ENCODE data around the gene AMELX.

- TF ChIP-seq, protein P1, sequence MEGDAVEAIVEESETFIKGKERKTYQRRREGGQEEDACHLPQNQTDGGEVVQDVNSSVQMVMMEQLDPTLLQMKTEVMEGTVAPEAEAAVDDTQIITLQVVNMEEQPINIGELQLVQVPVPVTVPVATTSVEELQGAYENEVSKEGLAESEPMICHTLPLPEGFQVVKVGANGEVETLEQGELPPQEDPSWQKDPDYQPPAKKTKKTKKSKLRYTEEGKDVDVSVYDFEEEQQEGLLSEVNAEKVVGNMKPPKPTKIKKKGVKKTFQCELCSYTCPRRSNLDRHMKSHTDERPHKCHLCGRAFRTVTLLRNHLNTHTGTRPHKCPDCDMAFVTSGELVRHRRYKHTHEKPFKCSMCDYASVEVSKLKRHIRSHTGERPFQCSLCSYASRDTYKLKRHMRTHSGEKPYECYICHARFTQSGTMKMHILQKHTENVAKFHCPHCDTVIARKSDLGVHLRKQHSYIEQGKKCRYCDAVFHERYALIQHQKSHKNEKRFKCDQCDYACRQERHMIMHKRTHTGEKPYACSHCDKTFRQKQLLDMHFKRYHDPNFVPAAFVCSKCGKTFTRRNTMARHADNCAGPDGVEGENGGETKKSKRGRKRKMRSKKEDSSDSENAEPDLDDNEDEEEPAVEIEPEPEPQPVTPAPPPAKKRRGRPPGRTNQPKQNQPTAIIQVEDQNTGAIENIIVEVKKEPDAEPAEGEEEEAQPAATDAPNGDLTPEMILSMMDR (IDR thresholded peaks at IDR 0.05) = no peak
- TF ChIP-seq POLR2A (IDR thresholded peaks at IDR 0.05) = no peak
Measured at GRCh38 chrX:11272863-11273262, 20.4 kb upstream of the AMELX start.
